Posterior vena cava (tissue), 2 donors: ENCODE data around the gene OLFML1. TPM values are rescaled to one million over a fixed set of nuclear protein-coding genes. Genes with fewer than 3 reads are reported as not detected.

Source experiments
- DNase-seq: peaks from one replicate; pipeline ENCODE4 v3.0.0-alpha.2; 2020; ENCODE audit warnings: low spot score
- intact Hi-C, 2 donors: fragments of 100-400 bp; cut with DNase I; formaldehyde crosslinking; loops; one replicate each; pipeline versions ENCODE4 v1.14.1 to v1.14.2; 2022 to 2023
- total RNA-seq, 2 donors: library from RNA; stranded (reverse); fragmentation: NEBNext Ultra II Directional; extraction: Animal tissue kit (Norgen Biotek cat#: 25700); gene quantifications; one replicate each; pipeline ENCODE4 v1.2.1, GENCODE V29; 2021
- donor health status: DM: yes; HTN: yes; CAD: no.
- donor health status: DM: yes; HTN: yes; CAD: no.

The OLFML1 gene
- total RNA-seq, 2 donors from 2014 or later = 13.2 to 35.0 TPM

GRCh38 chr11:7546324-7546791 lies 61.1 kb downstream of the OLFML1 start:
- intact Hi-C loops = no loop called here
- no peak for DNase-seq

GRCh38 chr11:7547687-7548086 lies 62.4 kb downstream of the OLFML1 start:
- intact Hi-C loops = no loop called here
- no peak for DNase-seq

GRCh38 chr11:7548659-7549274 lies 63.5 kb downstream of the OLFML1 start:
- intact Hi-C loops = no loop called here
- DNase-seq = no peak

GRCh38 chr11:7549681-7550080 lies 64.4 kb downstream of the OLFML1 start:
- DNase-seq = no peak
- intact Hi-C loops = no loop called here

- intact Hi-C loops = no loop called here
These were observed 66.3 kb downstream of the OLFML1 start for GRCh38 chr11:7551571-7551970.

GRCh38 chr11:7552666-7553065 lies 67.4 kb downstream of the OLFML1 start:
- intact Hi-C loops = no loop called here
- DNase-seq = no peak

More at GRCh38 chr11:7551571-7551970, 66.3 kb downstream of the OLFML1 start:
- no peak for DNase-seq

- DNase-seq = no peak
- intact Hi-C loops = no loop called here
These were observed 69.9 kb downstream of the OLFML1 start for GRCh38 chr11:7555052-7555699.

GRCh38 chr11:7558046-7558445 lies 72.7 kb downstream of the OLFML1 start:
- intact Hi-C loops = no loop called here
- DNase-seq = no peak

GRCh38 chr11:7559398-7560283 lies 74.3 kb downstream of the OLFML1 start:
- intact Hi-C loops = no loop called here
- DNase-seq = no peak

Other genes starting within 250 kb of the OLFML1 start
- under 1 TPM in 1 of 2 donors, not detected in 1; 0.10 TPM for gene SYT9, start 233.6 kb upstream of the OLFML1 start, total RNA-seq
- 10 to 100 TPM; 13.8 to 24.6 TPM for gene PPFIBP2, start 28.5 kb downstream of the OLFML1 start, total RNA-seq
- gene CYB5R2, start 188.0 kb downstream of the OLFML1 start, total RNA-seq = 1 to 10 TPM; 5.0 to 6.0 TPM
- gene OVCH2, start 221.0 kb downstream of the OLFML1 start, total RNA-seq = not detected